IMR-90 (cell line): ENCODE data around the gene PDE4B. TPM values are rescaled to one million over a fixed set of nuclear protein-coding genes. Genes with fewer than 3 reads are reported as not detected.
A peak's percentile ranks its signal among the peaks of the same experiment; 100 is the strongest.

Source experiments
- ATAC-seq: fragments of 200-7000 bp; cut with Tn5 transposase; 2 replicates; pipeline ENCODE4 v1.9.1; 2020; ENCODE audit warnings: low read depth, mild to moderate bottlenecking, moderate library complexity
- BruUV-seq: library from RNA; stranded (reverse); fragments of 400-500 nt; replicated peaks from 2 replicates; lab custom pipeline; 2021; lab: Mats Ljungman, UMichigan
- CTCF ChIA-PET: fragments of 300-600 bp; formaldehyde crosslinking; extraction: SDS; loops from one replicate; lab custom pipeline; 2021; ENCODE audit warnings: antibody characterized with exemption; lab: Yijun Ruan, JAX
- POLR2A ChIA-PET: fragments of 300-600 bp; sonication (Branson Sonifier 250); formaldehyde crosslinking; loops from one replicate; lab custom pipeline; 2022; ENCODE audit warnings: antibody characterized with exemption; ENCODE audit not compliant: unreplicated experiment; lab: Charles Lee
- DNase-seq: peaks from one replicate; pipeline ENCODE4 v3.0.0; 2013
- H2AFZ ChIP-seq: replicated peaks from 2 replicates; pipeline ENCODE3; 2013; ENCODE audit warnings: low read length, mild to moderate bottlenecking; ENCODE audit not compliant: poor library complexity
- H2AK5ac ChIP-seq: 2 replicates; pipeline ENCODE4 v1.6.1; 2013; ENCODE audit warnings: low read depth, low read length, inconsistent platforms
- H2AK9ac ChIP-seq: replicated peaks from 2 replicates; pipeline ENCODE3; 2013; ENCODE audit warnings: mild to moderate bottlenecking, low read depth, low read length, moderate library complexity; ENCODE audit not compliant: poor library complexity
- H2BK120ac ChIP-seq: 2 replicates; pipeline ENCODE4 v1.6.1; 2013; ENCODE audit warnings: low read depth, low read length, inconsistent platforms
- H2BK15ac ChIP-seq: 3 replicates; pipeline ENCODE4 v1.6.1; 2013; ENCODE audit warnings: low read depth, low read length, inconsistent platforms
- H2BK20ac ChIP-seq: 2 replicates; pipeline ENCODE4 v1.6.1; 2013; ENCODE audit warnings: low read depth, mild to moderate bottlenecking, inconsistent platforms, low read length, moderate library complexity
- H2BK5ac ChIP-seq: 2 replicates; pipeline ENCODE4 v1.6.1; 2013; ENCODE audit warnings: mild to moderate bottlenecking, low read depth, low read length, inconsistent platforms; ENCODE audit not compliant: poor library complexity, severe bottlenecking
- H3K14ac ChIP-seq: replicated peaks from 2 replicates; pipeline ENCODE4 v1.6.1; 2013; ENCODE audit warnings: low read depth, low read length, inconsistent platforms
- H3K18ac ChIP-seq: 2 replicates; pipeline ENCODE4 v1.6.1; 2013; ENCODE audit warnings: low read depth, low read length, control low read depth
- H3K23ac ChIP-seq: 2 replicates; pipeline ENCODE4 v1.6.1; 2013; ENCODE audit warnings: low read depth, low read length, inconsistent platforms
- H3K27ac ChIP-seq: 2 replicates; pipeline ENCODE4 v1.5.1; 2013; ENCODE audit warnings: mild to moderate bottlenecking, control low read depth, low read length; ENCODE audit not compliant: insufficient read depth
- H3K27me3 ChIP-seq: 2 replicates; pipeline ENCODE4 v1.6.1; 2013; ENCODE audit warnings: low read length; ENCODE audit not compliant: control insufficient read depth, insufficient read depth
- H3K36me3 ChIP-seq: 2 replicates; pipeline ENCODE4 v1.6.1; 2013; ENCODE audit warnings: low read length, mixed read lengths; ENCODE audit not compliant: control insufficient read depth, insufficient read depth
- H3K4ac ChIP-seq: 2 replicates; pipeline ENCODE4 v1.6.1; 2013; ENCODE audit warnings: low read depth, low read length, inconsistent platforms
- H3K4me1 ChIP-seq: 2 replicates; pipeline ENCODE4 v1.6.1; 2013; ENCODE audit warnings: low read length, mixed read lengths; ENCODE audit not compliant: control insufficient read depth, insufficient read depth
- H3K4me2 ChIP-seq: 2 replicates; pipeline ENCODE4 v1.6.1; 2013; ENCODE audit warnings: low read depth, mild to moderate bottlenecking, control low read depth, low read length, moderate library complexity
- H3K4me3 ChIP-seq: 2 replicates; pipeline ENCODE4 v1.5.1; 2013; ENCODE audit warnings: low read depth, mild to moderate bottlenecking, control low read depth, low read length, moderate library complexity; ENCODE audit not compliant: insufficient read depth
- H3K56ac ChIP-seq: 2 replicates; pipeline ENCODE4 v1.6.1; 2013; ENCODE audit warnings: low read length, inconsistent platforms; ENCODE audit not compliant: insufficient read depth; ENCODE audit errors: extremely low read depth
- H3K79me1 ChIP-seq, 2 experiments: 2 replicates each; pipeline ENCODE4 v1.6.1; 2013; ENCODE audit warnings: low read length in 2 of 2, inconsistent platforms in 1 of 2, low read depth in 1 of 2
- H3K9ac ChIP-seq: 2 replicates; pipeline ENCODE4 v1.6.1; 2013; ENCODE audit warnings: low read depth, low read length, control low read depth
- H3K9me1 ChIP-seq: 2 replicates; pipeline ENCODE4 v1.6.1; 2013; ENCODE audit warnings: low read length, inconsistent platforms; ENCODE audit not compliant: insufficient read depth
- H3K9me3 ChIP-seq: 2 replicates; pipeline ENCODE4 v1.6.1; 2013; ENCODE audit warnings: low read length; ENCODE audit not compliant: control insufficient read depth, insufficient read depth
- H4K20me1 ChIP-seq: 2 replicates; pipeline ENCODE4 v1.6.1; 2013; ENCODE audit warnings: low read length, inconsistent platforms; ENCODE audit not compliant: insufficient read depth
- H4K5ac ChIP-seq: 2 replicates; pipeline ENCODE4 v1.6.1; 2013; ENCODE audit warnings: mild to moderate bottlenecking, low read depth, low read length, control low read depth
- H4K8ac ChIP-seq, 2 experiments: 2 replicates each; pipeline ENCODE4 v1.6.1; 2013; ENCODE audit warnings: low read depth in 2 of 2, low read length in 2 of 2, control low read depth in 1 of 2, inconsistent platforms in 1 of 2
- H4K91ac ChIP-seq: 2 replicates; pipeline ENCODE4 v1.6.1; 2013; ENCODE audit warnings: low read depth, low read length, inconsistent platforms; ENCODE audit not compliant: insufficient read depth
- CEBPB ChIP-seq: IDR thresholded peaks from 2 replicates; pipeline ENCODE4 v1.6.1; 2012; ENCODE audit warnings: low read depth, low read length, improper control_type of control experiment
- MAFK ChIP-seq: IDR thresholded peaks from 2 replicates; pipeline ENCODE4 v1.6.1; 2012; ENCODE audit warnings: low read depth, low read length, improper control_type of control experiment
- WGBS, 2 experiments: methylation state at CpG; one replicate each; pipeline versions ENCODE4 v1.1.5 to v1.1.7; 2013; ENCODE audit warnings: missing lambda C conversion rate in 2 of 2; ENCODE audit not compliant: insufficient read length in 1 of 2; ENCODE audit errors: extremely low coverage in 2 of 2; 5-methylcytosine and 5-hydroxymethylcytosine counted together
- dilution Hi-C: fragments of 300-500 bp; cut with HindIII; formaldehyde crosslinking; loops from one replicate; pipeline ENCODE4 v1.14.3; 2018; ENCODE audit warnings: low sequenced_read_pairs; ENCODE audit not compliant: unreplicated experiment
- in situ Hi-C: fragments of 300-500 bp; cut with MboI; formaldehyde crosslinking; loops from 3 replicates; pipeline ENCODE4 v1.14.3; 2019; ENCODE audit warnings: low sequenced_read_pairs, inconsistent platforms, mixed read lengths
- intact Hi-C: fragments of 100-400 bp; cut with micrococcal nuclease; formaldehyde crosslinking; loops from 2 replicates; pipeline ENCODE4 v1.10.0; 2022
- polyA plus RNA-seq, 3 experiments: library from polyadenylated mRNA; depleted of rRNA; stranded (reverse); fragments of >200 nt; gene quantifications; 2 replicates each; pipeline ENCODE4 v1.2.3, GENCODE V29; 2012; ENCODE audit warnings: low replicate concordance in 1 of 3
- total RNA-seq: library from RNA; depleted of rRNA; stranded (reverse); fragments of >200 nt; gene quantifications from 2 replicates; pipeline ENCODE4 v1.2.3, GENCODE V29; 2012

Gene PDE4B
- total and polyA plus RNA-seq, 2 of the 4 experiments (the other 2 are of a cell fraction) = 5.8 to 21.3 TPM

DNA sequence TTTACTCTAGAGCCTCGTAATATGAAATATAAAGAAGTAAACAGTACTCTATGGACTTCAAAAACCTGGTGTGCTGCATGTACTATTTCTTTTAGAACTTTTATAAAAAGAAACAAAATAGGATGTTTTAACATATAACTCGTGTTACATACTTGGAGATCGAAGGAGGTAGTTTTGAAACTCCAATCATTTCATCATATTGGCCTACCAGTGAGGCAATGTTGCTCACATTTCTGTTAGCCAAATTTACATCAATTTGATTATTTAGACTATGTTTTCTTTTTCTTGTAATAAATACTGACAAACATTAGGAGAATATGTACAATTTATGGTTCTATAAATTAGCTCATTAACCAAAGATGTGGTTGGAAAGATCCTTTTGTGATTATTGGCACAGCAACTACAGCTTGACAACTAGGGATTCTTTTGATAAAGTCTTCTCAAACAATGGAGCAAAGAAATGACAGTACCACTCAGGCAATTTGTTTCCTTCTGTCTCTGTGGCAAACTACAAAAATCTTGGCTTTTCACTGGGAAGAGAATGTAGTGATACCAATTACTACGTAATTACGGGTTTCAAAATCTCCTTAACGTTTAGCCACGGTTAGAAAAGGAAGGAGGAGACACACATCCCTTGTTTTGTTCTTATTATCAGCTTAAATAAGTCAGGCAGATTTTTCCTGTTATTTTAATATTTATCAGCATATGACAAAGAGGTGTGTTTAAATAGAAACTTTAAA is 474.7 kb downstream of the PDE4B start:
- Histone ChIP-seq H2BK120ac (peak overlapping the region; percentile 54), H3K14ac (no peak overlapping the region), H4K20me1 (no peaks in the 10 kb centered on the region), H3K9ac (no peak overlapping the region), H4K8ac (peak overlapping the region in 1 of 2 experiments; percentile 12; a peak in 1 of 4 replicates), H3K9me1 (peaks cover 2% of the 10 kb centered on the region), H3K27ac (peak overlapping the region; percentile 20; the same call in 1 of the 2 replicates), H2BK20ac (peak overlapping the region; percentile 71; the same call in 1 of the 2 replicates), H3K9me3 (no peaks in the 10 kb centered on the region), H3K27me3 (no peaks in the 10 kb centered on the region), H3K23ac (no peak overlapping the region), H3K4me1 (peaks cover 20% of the 10 kb centered on the region), H2AK9ac (no peak overlapping the region), H3K4ac (peak overlapping the region; percentile 36; the same call in 1 of the 2 replicates), H2AK5ac (peak overlapping the region; percentile 22; the same call in 1 of the 2 replicates), H3K4me3 (no peak overlapping the region), H4K91ac (no peak overlapping the region), H2AFZ (no peak overlapping the region), H3K18ac (peak overlapping the region; percentile 86), H3K56ac (no peak overlapping the region), H3K79me1 (0 out of 4 replicates have a peak, but pooled peaks cover 0 to 3% of the 10 kb centered on the region in 2 experiments), H2BK5ac (peak overlapping the region; percentile 71), H3K4me2 (no peak overlapping the region), H2BK15ac (peak overlapping the region; percentile 82; the same call in 1 of the 3 replicates), H3K36me3 (no peaks in the 10 kb centered on the region), H4K5ac (peak overlapping the region; percentile 76; the same call in 1 of the 2 replicates)
- in situ Hi-C loops = loop anchor here (25.0 kb wide), 1 partner anchor 470 kb away; no protein-coding TSS in a partner anchor
- dilution Hi-C loops = no loop called here
- no TSS peak for BruUV-seq
- ATAC-seq (no peak), DNase-seq (no peak)
- no CpG with 5 or more reads among the region's 7 CpGs for WGBS, 2 experiments
- TF ChIP-seq MAFK = no peak
- TF ChIP-seq CEBPB = peak; percentile 19; the same call in 1 of the 2 replicates
- POLR2A ChIA-PET = interaction anchor here (0.7 kb wide), 1 partner anchor 426 kb away, joined by 3 read pairs; no protein-coding TSS in a partner anchor
- CTCF ChIA-PET = interaction anchor here (0.9 kb wide), 1 partner anchor 179 kb away, joined by 5 read pairs; no protein-coding TSS in a partner anchor
- intact Hi-C loops = no loop called here
